ENCODE data around the gene MUC16. TPM values are rescaled to one million over a fixed set of nuclear protein-coding genes. Genes with fewer than 3 reads are reported as not detected.
"Not testable (repeated sequence)": the region's sequence is repeated elsewhere in the genome, so short reads cannot be mapped to it uniquely, and the experiment has no call there.

Gene MUC16
- polyA plus RNA-seq = 0.78 TPM
- long read RNA-seq, donor 1 = 0 reads
- long read RNA-seq, donor 2 = 0 reads
- long read RNA-seq, donor 3 = 0 reads
- long read RNA-seq, donor 4 = 0 reads
- long read RNA-seq, donor 5 = 0 reads
- long read RNA-seq, donor 6 = 0 reads
- long read RNA-seq, donor 7 = 0 reads
- long read RNA-seq, donor 8 = 0 reads
- long read RNA-seq, donor 9 = 0 reads
- long read RNA-seq, donor 10 = 0 reads
- long read RNA-seq, donor 11 = 0 reads

GRCh38 chr19:9009935-9010651 is at the start of gene MUC16:
MUC16 (minus strand) TSS chr19:9010409.
- Histone ChIP-seq H3K27me3 (ENCODE audit: control insufficient read depth, insufficient read depth, low read length) (no peaks in the 10 kb centered on the region), H3K9me3 (ENCODE audit: control insufficient read depth, low read depth, low read length) (no peaks in the 10 kb centered on the region), H3K36me3 (ENCODE audit: control insufficient read depth, insufficient read depth, low read length) (no peaks in the 10 kb centered on the region), H3K4me1 (ENCODE audit: control insufficient read depth, insufficient read depth, low read length) (no peaks in the 10 kb centered on the region), H3K4me3 (ENCODE audit: low read length) (no peak within 1 kb of the TSS), H3K27ac (ENCODE audit: low read length) (no peak within 1 kb of the TSS)
- WGBS (ENCODE audit: insufficient coverage, low lambda C conversion rate) = no CpG with 5 or more reads among the region's 20 CpGs
- DNase-seq = no peak

- H3K27ac ChIP-seq (ENCODE audit: low read length) = no peak overlapping the region
- no peak overlapping the region for H3K4me3 ChIP-seq (ENCODE audit: low read length)
- no peaks in the 10 kb centered on the region for H3K4me1 ChIP-seq (ENCODE audit: control insufficient read depth, insufficient read depth, low read length)
- no CpG with 5 or more reads among the region's 12 CpGs for WGBS (ENCODE audit: insufficient coverage, low lambda C conversion rate)
- no peaks in the 10 kb centered on the region for H3K36me3 ChIP-seq (ENCODE audit: control insufficient read depth, insufficient read depth, low read length)
- no peak for DNase-seq
- peaks cover 9% of the 10 kb centered on the region for H3K27me3 ChIP-seq (ENCODE audit: control insufficient read depth, insufficient read depth, low read length)
- H3K9me3 ChIP-seq (ENCODE audit: control insufficient read depth, low read depth, low read length) = no peaks in the 10 kb centered on the region
These were observed 48.9 kb upstream of the MUC16 start for GRCh38 chr19:9058905-9059667.

GRCh38 chr19:9057505-9058258 is 47.5 kb upstream of the MUC16 start:
- WGBS (ENCODE audit: insufficient coverage, low lambda C conversion rate) = no CpG with 5 or more reads among the region's 4 CpGs
- no peak for DNase-seq

DNA sequence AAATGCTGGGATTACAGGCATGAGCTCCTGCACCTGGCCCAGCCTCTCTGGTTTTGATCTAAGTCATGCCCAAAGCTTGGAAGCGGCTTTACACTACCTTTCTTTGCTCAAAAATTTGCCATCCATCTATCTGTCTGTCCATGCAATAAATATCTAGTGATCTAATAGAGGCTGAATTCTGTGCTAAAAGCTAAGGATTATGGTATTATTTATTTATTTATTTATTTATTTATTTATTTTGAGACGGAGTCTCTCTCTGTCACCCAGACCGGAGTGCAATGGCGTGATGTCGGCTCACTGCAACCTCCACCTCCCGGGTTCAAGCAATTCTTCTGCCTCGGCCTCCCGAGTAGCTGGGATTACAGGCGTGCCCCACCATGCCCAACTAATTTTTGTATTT is 45.9 kb upstream of the MUC16 start:
- H3K27ac ChIP-seq (ENCODE audit: low read length); H3K4me3 ChIP-seq (ENCODE audit: low read length); H3K36me3 ChIP-seq (ENCODE audit: control insufficient read depth, insufficient read depth, low read length); H3K27me3 ChIP-seq (ENCODE audit: control insufficient read depth, insufficient read depth, low read length); DNase-seq; H3K9me3 ChIP-seq (ENCODE audit: control insufficient read depth, low read depth, low read length); H3K4me1 ChIP-seq (ENCODE audit: control insufficient read depth, insufficient read depth, low read length): not testable (repeated sequence)
- WGBS (ENCODE audit: insufficient coverage, low lambda C conversion rate) = 100% methylated on average over 1 of the region's 9 CpGs

More at GRCh38 chr19:9057505-9058258, 47.5 kb upstream of the MUC16 start:
- H3K9me3 ChIP-seq (ENCODE audit: control insufficient read depth, low read depth, low read length) = no peaks in the 10 kb centered on the region
- no peaks in the 10 kb centered on the region for H3K4me1 ChIP-seq (ENCODE audit: control insufficient read depth, insufficient read depth, low read length)
- H3K27ac ChIP-seq (ENCODE audit: low read length) = no peak overlapping the region
- H3K36me3 ChIP-seq (ENCODE audit: control insufficient read depth, insufficient read depth, low read length) = no peaks in the 10 kb centered on the region
- H3K27me3 ChIP-seq (ENCODE audit: control insufficient read depth, insufficient read depth, low read length) = peaks cover 9% of the 10 kb centered on the region
- no peak overlapping the region for H3K4me3 ChIP-seq (ENCODE audit: low read length)

- Histone ChIP-seq H3K36me3 (ENCODE audit: control insufficient read depth, insufficient read depth, low read length) (no peaks in the 10 kb centered on the region), H3K27ac (ENCODE audit: low read length) (no peak overlapping the region), H3K4me3 (ENCODE audit: low read length) (no peak overlapping the region), H3K4me1 (ENCODE audit: control insufficient read depth, insufficient read depth, low read length) (no peaks in the 10 kb centered on the region), H3K9me3 (ENCODE audit: control insufficient read depth, low read depth, low read length) (no peaks in the 10 kb centered on the region), H3K27me3 (ENCODE audit: control insufficient read depth, insufficient read depth, low read length) (peaks cover 9% of the 10 kb centered on the region)
- 40% methylated on average over 1 of the region's 8 CpGs for WGBS (ENCODE audit: insufficient coverage, low lambda C conversion rate)
- no peak for DNase-seq
These were observed 44.6 kb upstream of the MUC16 start for GRCh38 chr19:9054765-9055164.

- Histone ChIP-seq H3K9me3 (ENCODE audit: control insufficient read depth, low read depth, low read length) (no peaks in the 10 kb centered on the region), H3K4me3 (ENCODE audit: low read length) (no peak overlapping the region), H3K4me1 (ENCODE audit: control insufficient read depth, insufficient read depth, low read length) (no peaks in the 10 kb centered on the region), H3K27ac (ENCODE audit: low read length) (no peak overlapping the region), H3K36me3 (ENCODE audit: control insufficient read depth, insufficient read depth, low read length) (no peaks in the 10 kb centered on the region), H3K27me3 (ENCODE audit: control insufficient read depth, insufficient read depth, low read length) (peaks cover 9% of the 10 kb centered on the region)
- 93% methylated on average over 3 of the region's 8 CpGs for WGBS (ENCODE audit: insufficient coverage, low lambda C conversion rate)
- no peak for DNase-seq
These were observed 44.0 kb upstream of the MUC16 start for GRCh38 chr19:9054207-9054606.

DNA sequence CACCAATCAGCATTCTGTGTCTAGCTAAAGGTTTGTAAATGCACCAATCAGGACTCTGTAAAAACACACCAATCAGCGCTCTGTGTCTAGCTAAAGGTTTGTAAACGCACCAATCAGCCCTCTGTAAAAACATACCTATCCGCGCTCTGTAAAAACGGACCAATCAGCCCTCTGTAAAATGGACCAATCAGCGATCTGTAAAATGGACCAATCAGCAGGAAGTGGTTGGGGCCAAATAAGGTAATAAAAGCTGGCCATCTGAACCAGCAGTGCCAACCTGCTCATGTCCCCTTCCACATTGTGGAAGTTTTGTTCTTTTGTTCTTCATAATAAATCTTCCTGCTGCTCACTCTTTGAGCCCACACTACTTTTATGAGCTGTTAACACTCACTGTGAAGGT is 43.5 kb upstream of the MUC16 start:
- not testable (repeated sequence) for H3K27me3 ChIP-seq (ENCODE audit: control insufficient read depth, insufficient read depth, low read length); H3K27ac ChIP-seq (ENCODE audit: low read length); DNase-seq; H3K4me3 ChIP-seq (ENCODE audit: low read length); H3K9me3 ChIP-seq (ENCODE audit: control insufficient read depth, low read depth, low read length); H3K36me3 ChIP-seq (ENCODE audit: control insufficient read depth, insufficient read depth, low read length); H3K4me1 ChIP-seq (ENCODE audit: control insufficient read depth, insufficient read depth, low read length)
- no CpG with 5 or more reads among the region's 6 CpGs for WGBS (ENCODE audit: insufficient coverage, low lambda C conversion rate)

GRCh38 chr19:9052894-9053293 is 42.7 kb upstream of the MUC16 start:
- DNase-seq = no peak
- Histone ChIP-seq H3K27me3 (ENCODE audit: control insufficient read depth, insufficient read depth, low read length) (peaks cover 9% of the 10 kb centered on the region), H3K36me3 (ENCODE audit: control insufficient read depth, insufficient read depth, low read length) (no peaks in the 10 kb centered on the region), H3K27ac (ENCODE audit: low read length) (no peak overlapping the region), H3K4me3 (ENCODE audit: low read length) (no peak overlapping the region), H3K4me1 (ENCODE audit: control insufficient read depth, insufficient read depth, low read length) (no peaks in the 10 kb centered on the region), H3K9me3 (ENCODE audit: control insufficient read depth, low read depth, low read length) (no peaks in the 10 kb centered on the region)
- no CpG with 5 or more reads among the region's 4 CpGs for WGBS (ENCODE audit: insufficient coverage, low lambda C conversion rate)

DNA sequence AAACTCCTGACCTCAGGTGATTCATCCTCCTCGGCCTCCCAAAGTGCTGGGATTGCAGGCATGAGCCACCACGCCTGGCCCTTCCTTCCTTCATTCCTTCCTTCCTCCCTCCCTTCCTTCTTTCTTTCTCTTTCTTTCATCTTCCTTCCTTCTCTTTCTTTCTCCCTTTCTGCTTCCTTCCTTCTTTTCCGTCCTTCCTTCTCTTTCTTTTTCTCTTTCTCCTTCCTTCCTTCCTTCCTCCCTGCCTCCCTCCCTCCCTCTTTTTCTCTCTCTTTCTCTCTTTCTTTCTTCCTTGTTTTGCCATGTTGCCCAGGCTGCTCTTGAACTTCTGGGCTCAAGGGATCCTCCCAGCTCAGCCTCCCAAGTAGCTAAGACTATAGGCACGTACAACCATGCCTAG is 36.5 kb upstream of the MUC16 start:
- Histone ChIP-seq H3K4me3 (ENCODE audit: low read length) (no peak overlapping the region), H3K27me3 (ENCODE audit: control insufficient read depth, insufficient read depth, low read length) (no peaks in the 10 kb centered on the region), H3K4me1 (ENCODE audit: control insufficient read depth, insufficient read depth, low read length) (no peaks in the 10 kb centered on the region), H3K9me3 (ENCODE audit: control insufficient read depth, low read depth, low read length) (no peaks in the 10 kb centered on the region), H3K36me3 (ENCODE audit: control insufficient read depth, insufficient read depth, low read length) (no peaks in the 10 kb centered on the region), H3K27ac (ENCODE audit: low read length) (no peak overlapping the region)
- no peak for DNase-seq
- WGBS (ENCODE audit: insufficient coverage, low lambda C conversion rate) = 61% methylated on average over 3 of the region's 4 CpGs

DNA sequence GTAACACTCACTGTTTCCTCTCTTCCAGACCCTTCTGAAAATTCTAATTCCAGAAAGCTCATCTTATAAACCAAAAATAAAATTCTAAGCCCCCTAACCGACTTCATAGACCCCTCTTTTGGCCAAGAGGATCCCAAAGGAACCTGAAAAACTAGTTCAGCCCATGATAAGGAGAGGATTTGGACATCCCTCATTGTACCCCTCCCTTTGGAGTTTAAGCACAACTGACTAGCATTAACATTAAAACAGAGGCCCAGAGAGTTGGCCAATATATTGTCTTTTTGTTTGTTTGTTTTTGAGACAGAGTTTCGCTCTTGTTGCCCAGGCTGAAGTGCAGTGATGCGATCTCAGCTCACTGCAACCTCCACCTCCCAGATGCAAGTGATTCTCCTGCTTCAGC is 34.2 kb upstream of the MUC16 start:
- DNase-seq = no peak
- H3K9me3 ChIP-seq (ENCODE audit: control insufficient read depth, low read depth, low read length) = no peaks in the 10 kb centered on the region
- H3K36me3 ChIP-seq (ENCODE audit: control insufficient read depth, insufficient read depth, low read length) = no peaks in the 10 kb centered on the region
- no peaks in the 10 kb centered on the region for H3K4me1 ChIP-seq (ENCODE audit: control insufficient read depth, insufficient read depth, low read length)
- WGBS (ENCODE audit: insufficient coverage, low lambda C conversion rate) = no CpG with 5 or more reads among the region's 3 CpGs
- no peak overlapping the region for H3K27ac ChIP-seq (ENCODE audit: low read length)
- no peaks in the 10 kb centered on the region for H3K27me3 ChIP-seq (ENCODE audit: control insufficient read depth, insufficient read depth, low read length)
- no peak overlapping the region for H3K4me3 ChIP-seq (ENCODE audit: low read length)

Data from large intestine (tissue), 12 donors.